Loucy (cell line): ENCODE data around the gene TTLL13.

ENCODE experiments used
- CTCF ChIP-seq: fragments of 200-600 bp; sonication (generic); conservative IDR thresholded peaks from 2 replicates; pipeline ENCODE4 v1.5.1; 2014; ENCODE audit warnings: mild to moderate bottlenecking, antibody characterized with exemption, low read length
- EZH2phosphoT487 ChIP-seq: fragments of 200-600 bp; IDR thresholded peaks from 2 replicates; pipeline ENCODE4 v1.6.1; 2018; ENCODE audit warnings: antibody characterized with exemption, mild to moderate bottlenecking, moderate library complexity, borderline replicate concordance

GRCh38 chr15:90230071-90230494 lies 19.3 kb upstream of the TTLL13 start:
- TF ChIP-seq CTCF (no peak), EZH2phosphoT487 (no peak)
